ENCODE results near the gene CYP4Z1. TPM values are rescaled to one million over a fixed set of nuclear protein-coding genes. Genes with fewer than 3 reads are reported as not detected.
"Not testable (repeated sequence)": the region's sequence is repeated elsewhere in the genome, so short reads cannot be mapped to it uniquely, and the experiment has no call there.

Gene CYP4Z1
- total RNA-seq, 1 experiment from 2014 or later: not detected

GRCh38 chr1:47128221-47128620 is 61.2 kb downstream of the CYP4Z1 start:
- no peak overlapping the region for H3K9ac ChIP-seq (ENCODE audit: low read length)
- H3K27ac ChIP-seq (ENCODE audit: low read depth, low read length): no peak overlapping the region
- TF ChIP-seq ZBTB33 (IDR thresholded peaks at IDR 0.05; ENCODE audit: extremely low read depth, insufficient replicate concordance, low read length): no peak
- no peak for TF ChIP-seq CBX3 (IDR thresholded peaks at IDR 0.05; ENCODE audit: low read depth)
- no peak for TF ChIP-seq POLR2AphosphoS5 (IDR thresholded peaks at IDR 0.05; ENCODE audit: low read depth, low read length)
- TF ChIP-seq, protein P1, sequence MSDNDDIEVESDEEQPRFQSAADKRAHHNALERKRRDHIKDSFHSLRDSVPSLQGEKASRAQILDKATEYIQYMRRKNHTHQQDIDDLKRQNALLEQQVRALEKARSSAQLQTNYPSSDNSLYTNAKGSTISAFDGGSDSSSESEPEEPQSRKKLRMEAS (IDR thresholded peaks at IDR 0.05): no peak
- TF ChIP-seq EGR1 (IDR thresholded peaks at IDR 0.05; ENCODE audit: low read depth): no peak
- TF ChIP-seq SRF (IDR thresholded peaks at IDR 0.05; ENCODE audit: low read depth): no peak
- RAD21 ChIA-PET (ENCODE audit: low non-redundant PET in 1 of 2, low total read pairs in 2 of 2, uncharacterized antibody in 2 of 2, unreplicated experiment in 2 of 2): no interaction called here
- no peaks in the 10 kb centered on the region for H3K4me1 ChIP-seq (ENCODE audit: control insufficient read depth in 1 of 2, insufficient read depth in 2 of 2, low read length in 2 of 2)
- BruUV-seq (replicated peaks): no TSS peak
- no peaks in the 10 kb centered on the region for H3K9me3 ChIP-seq (ENCODE audit: control insufficient read depth in 1 of 2, insufficient read depth in 1 of 2, low read depth in 1 of 2, low read length in 2 of 2)
- no peaks in the 10 kb centered on the region for H3K79me2 ChIP-seq (ENCODE audit: insufficient read depth, low read length)
- DNase-seq (ENCODE audit: low read depth, low spot score) (no peak), ATAC-seq (no peak)
- H3K27me3 ChIP-seq (ENCODE audit: insufficient read depth, low read length): no peaks in the 10 kb centered on the region
- POLR2A ChIA-PET: no interaction called here
- H3K4me2 ChIP-seq (ENCODE audit: low read length): no peak overlapping the region
- CTCF ChIA-PET: no interaction called here
- H3K36me3 ChIP-seq (ENCODE audit: control insufficient read depth in 1 of 2, insufficient read depth in 2 of 2, low read length in 2 of 2): no peaks in the 10 kb centered on the region
- intact Hi-C loops (cut with micrococcal nuclease): no loop called here
- H3K9me2 ChIP-seq (ENCODE audit: insufficient read depth): no peaks in the 10 kb centered on the region
- no peak overlapping the region for H3K4me3 ChIP-seq (replicated peaks in 1 of 2; ENCODE audit: low read depth in 1 of 2, low read length in 2 of 2)
- no peak overlapping the region for H2AFZ ChIP-seq (ENCODE audit: low read depth, low read length, poor library complexity, severe bottlenecking)
- no peaks in the 10 kb centered on the region for H4K20me1 ChIP-seq (ENCODE audit: insufficient read depth)

DNA sequence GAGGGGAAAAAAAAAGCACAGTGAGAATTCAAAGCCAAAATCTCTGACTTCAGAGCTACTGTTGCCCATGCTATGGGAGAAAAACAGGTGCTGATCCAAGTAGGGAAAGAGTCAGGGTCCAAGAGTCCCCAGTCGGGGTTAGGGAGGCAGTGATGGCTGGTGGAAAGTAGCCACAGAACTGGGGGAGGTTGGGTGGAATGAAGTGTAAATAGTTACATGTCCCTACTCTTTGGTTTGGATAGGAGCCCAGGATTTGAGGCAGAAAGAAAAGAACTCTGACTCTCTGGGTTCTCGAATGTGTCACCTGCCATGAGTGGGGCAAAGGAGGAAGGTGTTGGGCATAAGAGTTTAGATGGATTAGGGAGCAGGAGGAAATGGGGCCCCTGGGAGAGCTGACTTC is 61.8 kb downstream of the CYP4Z1 start:
- H3K4me1 ChIP-seq (ENCODE audit: control insufficient read depth in 1 of 2, insufficient read depth in 2 of 2, low read length in 2 of 2); CTCF ChIA-PET; H3K27ac ChIP-seq (ENCODE audit: low read depth, low read length); H4K20me1 ChIP-seq (ENCODE audit: insufficient read depth); H3K36me3 ChIP-seq (ENCODE audit: control insufficient read depth in 1 of 2, insufficient read depth in 2 of 2, low read length in 2 of 2); H3K4me3 ChIP-seq (replicated peaks in 1 of 2; ENCODE audit: low read depth in 1 of 2, low read length in 2 of 2); H3K27me3 ChIP-seq (ENCODE audit: insufficient read depth, low read length); POLR2A ChIA-PET; H3K9me3 ChIP-seq (ENCODE audit: control insufficient read depth in 1 of 2, insufficient read depth in 1 of 2, low read depth in 1 of 2, low read length in 2 of 2); intact Hi-C loops (cut with micrococcal nuclease); DNase-seq (ENCODE audit: low read depth, low spot score); H3K9ac ChIP-seq (ENCODE audit: low read length); H2AFZ ChIP-seq (ENCODE audit: low read depth, low read length, poor library complexity, severe bottlenecking); BruUV-seq (replicated peaks); RAD21 ChIA-PET (ENCODE audit: low non-redundant PET in 1 of 2, low total read pairs in 2 of 2, uncharacterized antibody in 2 of 2, unreplicated experiment in 2 of 2); ATAC-seq; H3K79me2 ChIP-seq (ENCODE audit: insufficient read depth, low read length); H3K9me2 ChIP-seq (ENCODE audit: insufficient read depth); H3K4me2 ChIP-seq (ENCODE audit: low read length): not testable (repeated sequence)

GRCh38 chr1:47129489-47130230 is 62.6 kb downstream of the CYP4Z1 start:
- H2AFZ ChIP-seq (ENCODE audit: low read depth, low read length, poor library complexity, severe bottlenecking); H3K9me2 ChIP-seq (ENCODE audit: insufficient read depth); H3K36me3 ChIP-seq (ENCODE audit: control insufficient read depth in 1 of 2, insufficient read depth in 2 of 2, low read length in 2 of 2); DNase-seq (ENCODE audit: low read depth, low spot score); H3K4me1 ChIP-seq (ENCODE audit: control insufficient read depth in 1 of 2, insufficient read depth in 2 of 2, low read length in 2 of 2); H3K9ac ChIP-seq (ENCODE audit: low read length); H4K20me1 ChIP-seq (ENCODE audit: insufficient read depth); H3K4me2 ChIP-seq (ENCODE audit: low read length); intact Hi-C loops (cut with micrococcal nuclease); ATAC-seq; POLR2A ChIA-PET; H3K79me2 ChIP-seq (ENCODE audit: insufficient read depth, low read length); H3K9me3 ChIP-seq (ENCODE audit: control insufficient read depth in 1 of 2, insufficient read depth in 1 of 2, low read depth in 1 of 2, low read length in 2 of 2); RAD21 ChIA-PET (ENCODE audit: low non-redundant PET in 1 of 2, low total read pairs in 2 of 2, uncharacterized antibody in 2 of 2, unreplicated experiment in 2 of 2); H3K27me3 ChIP-seq (ENCODE audit: insufficient read depth, low read length); BruUV-seq (replicated peaks); CTCF ChIA-PET; H3K4me3 ChIP-seq (replicated peaks in 1 of 2; ENCODE audit: low read depth in 1 of 2, low read length in 2 of 2); H3K27ac ChIP-seq (ENCODE audit: low read depth, low read length): not testable (repeated sequence)
